ENCODE data around the gene STAC3. TPM values are rescaled to one million over a fixed set of nuclear protein-coding genes. Genes with fewer than 3 reads are reported as not detected.
"Not testable (repeated sequence)": the region's sequence is repeated elsewhere in the genome, so short reads cannot be mapped to it uniquely, and the experiment has no call there.

STAC3 gene
- total and polyA plus RNA-seq, 2 donors (not counting 1 experiment from before 2014, with no cell fraction given) = 0.33 TPM

GRCh38 chr12:57280211-57281062 is 29.4 kb upstream of the STAC3 start:
- Histone ChIP-seq H3K4me2 (ENCODE audit: extremely low read depth, insufficient read depth, low read length) (peak overlapping the region; percentile 29), H2AFZ (ENCODE audit: low read length) (no peak overlapping the region), H3K27me3 (ENCODE audit: control insufficient read depth, insufficient read depth, low read length) (no peaks in the 10 kb centered on the region), H3K9me3 (ENCODE audit: control insufficient read depth, insufficient read depth, low read depth, low read length) (no peaks in the 10 kb centered on the region), H3K9ac (ENCODE audit: insufficient read depth, low read length) (no peak overlapping the region), H3K36me3 (ENCODE audit: control insufficient read depth, insufficient read depth, low read length) (peaks cover 2% of the 10 kb centered on the region), H3K27ac (ENCODE audit: insufficient read depth, low read length) (peak overlapping the region; percentile 55), H3K4me1 (ENCODE audit: control insufficient read depth, extremely low read depth, insufficient read depth, low read length) (peaks cover 5% of the 10 kb centered on the region), H4K20me1 (ENCODE audit: control insufficient read depth, extremely low read depth, insufficient read depth, low read length) (no peaks in the 10 kb centered on the region), H3K79me2 (ENCODE audit: control insufficient read depth, insufficient read depth, low read length) (no peaks in the 10 kb centered on the region), H3K4me3 (replicated peaks in 1 of 4; ENCODE audit: control extremely low read depth in 1 of 4, insufficient read depth in 1 of 4, low read depth in 3 of 4, low read length in 4 of 4) (no peak overlapping the region)
- TF ChIP-seq EZH2 (IDR thresholded peaks at IDR 0.05; ENCODE audit: low read length, missing control alignments) = no peak
- TF ChIP-seq CTCF (conservative IDR thresholded peaks at IDR 0.05 in 1 of 2, IDR thresholded peaks at IDR 0.05 in 1 of 2; ENCODE audit: low read depth in 1 of 2, low read length in 2 of 2) = no peak
- DNase-seq (ENCODE audit: low read depth in 2 of 2) = peak; percentile 83 to 98

GRCh38 chr12:57278465-57279381 is 27.7 kb upstream of the STAC3 start:
- peaks cover 5% of the 10 kb centered on the region for H3K4me1 ChIP-seq (ENCODE audit: control insufficient read depth, extremely low read depth, insufficient read depth, low read length)
- no peaks in the 10 kb centered on the region for H4K20me1 ChIP-seq (ENCODE audit: control insufficient read depth, extremely low read depth, insufficient read depth, low read length)
- H3K27me3 ChIP-seq (ENCODE audit: control insufficient read depth, insufficient read depth, low read length) = no peaks in the 10 kb centered on the region
- H3K36me3 ChIP-seq (ENCODE audit: control insufficient read depth, insufficient read depth, low read length) = no peaks in the 10 kb centered on the region
- H2AFZ ChIP-seq (ENCODE audit: low read length) = no peak overlapping the region
- H3K9me3 ChIP-seq (ENCODE audit: control insufficient read depth, insufficient read depth, low read depth, low read length) = no peaks in the 10 kb centered on the region
- no peak overlapping the region for H3K4me3 ChIP-seq (replicated peaks in 1 of 4; ENCODE audit: control extremely low read depth in 1 of 4, insufficient read depth in 1 of 4, low read depth in 3 of 4, low read length in 4 of 4)
- no peak overlapping the region for H3K27ac ChIP-seq (ENCODE audit: insufficient read depth, low read length)
- H3K9ac ChIP-seq (ENCODE audit: insufficient read depth, low read length) = no peak overlapping the region
- no peak for DNase-seq (ENCODE audit: low read depth in 2 of 2)
- no peak overlapping the region for H3K4me2 ChIP-seq (ENCODE audit: extremely low read depth, insufficient read depth, low read length)
- TF ChIP-seq EZH2 (IDR thresholded peaks at IDR 0.05; ENCODE audit: low read length, missing control alignments) (no peak), CTCF (conservative IDR thresholded peaks at IDR 0.05 in 1 of 2, IDR thresholded peaks at IDR 0.05 in 1 of 2; ENCODE audit: low read depth in 1 of 2, low read length in 2 of 2) (no peak)
- no peaks in the 10 kb centered on the region for H3K79me2 ChIP-seq (ENCODE audit: control insufficient read depth, insufficient read depth, low read length)

GRCh38 chr12:57276935-57277563 is 26.1 kb upstream of the STAC3 start:
- Histone ChIP-seq H4K20me1 (ENCODE audit: control insufficient read depth, extremely low read depth, insufficient read depth, low read length) (no peaks in the 10 kb centered on the region), H3K4me1 (ENCODE audit: control insufficient read depth, extremely low read depth, insufficient read depth, low read length) (peaks cover 5% of the 10 kb centered on the region), H3K4me2 (ENCODE audit: extremely low read depth, insufficient read depth, low read length) (no peak overlapping the region), H3K4me3 (replicated peaks in 1 of 4; ENCODE audit: control extremely low read depth in 1 of 4, insufficient read depth in 1 of 4, low read depth in 3 of 4, low read length in 4 of 4) (no peak overlapping the region), H3K27ac (ENCODE audit: insufficient read depth, low read length) (no peak overlapping the region), H3K27me3 (ENCODE audit: control insufficient read depth, insufficient read depth, low read length) (no peaks in the 10 kb centered on the region), H3K79me2 (ENCODE audit: control insufficient read depth, insufficient read depth, low read length) (no peaks in the 10 kb centered on the region), H3K36me3 (ENCODE audit: control insufficient read depth, insufficient read depth, low read length) (no peaks in the 10 kb centered on the region), H3K9me3 (ENCODE audit: control insufficient read depth, insufficient read depth, low read depth, low read length) (no peaks in the 10 kb centered on the region), H2AFZ (ENCODE audit: low read length) (no peak overlapping the region), H3K9ac (ENCODE audit: insufficient read depth, low read length) (no peak overlapping the region)
- peak; percentile 18 to 34 for DNase-seq (ENCODE audit: low read depth in 2 of 2)
- peak; percentile 32 to 57 for TF ChIP-seq CTCF (conservative IDR thresholded peaks at IDR 0.05 in 1 of 2, IDR thresholded peaks at IDR 0.05 in 1 of 2; ENCODE audit: low read depth in 1 of 2, low read length in 2 of 2)
- TF ChIP-seq EZH2 (IDR thresholded peaks at IDR 0.05; ENCODE audit: low read length, missing control alignments) = no peak

- not testable (repeated sequence) for H3K79me2 ChIP-seq (ENCODE audit: control insufficient read depth, insufficient read depth, low read length); H3K27ac ChIP-seq (ENCODE audit: insufficient read depth, low read length); H3K4me3 ChIP-seq (replicated peaks in 1 of 4; ENCODE audit: control extremely low read depth in 1 of 4, insufficient read depth in 1 of 4, low read depth in 3 of 4, low read length in 4 of 4); H3K36me3 ChIP-seq (ENCODE audit: control insufficient read depth, insufficient read depth, low read length); H3K27me3 ChIP-seq (ENCODE audit: control insufficient read depth, insufficient read depth, low read length); DNase-seq (ENCODE audit: low read depth in 2 of 2); H4K20me1 ChIP-seq (ENCODE audit: control insufficient read depth, extremely low read depth, insufficient read depth, low read length); H3K9me3 ChIP-seq (ENCODE audit: control insufficient read depth, insufficient read depth, low read depth, low read length); H2AFZ ChIP-seq (ENCODE audit: low read length); H3K4me1 ChIP-seq (ENCODE audit: control insufficient read depth, extremely low read depth, insufficient read depth, low read length); H3K4me2 ChIP-seq (ENCODE audit: extremely low read depth, insufficient read depth, low read length); H3K9ac ChIP-seq (ENCODE audit: insufficient read depth, low read length)
Measured at GRCh38 chr12:57276233-57276632, 25.2 kb upstream of the STAC3 start.
